Fibroblast of the conjunctiva (primary cell): Measurements from ENCODE around the gene CADM1.

Experiments used
- DNase-seq: peaks from one replicate; pipeline ENCODE4 v3.0.0-alpha.2; 2010; ENCODE audit warnings: low read depth

CADM1 gene

GRCh38 chr11:115202900-115203552, 301.2 kb downstream of the CADM1 start:
- no peak for DNase-seq

- no peak for DNase-seq
Observed at GRCh38 chr11:115202074-115202473, 302.1 kb downstream of the CADM1 start.

GRCh38 chr11:115201111-115201792, 303.0 kb downstream of the CADM1 start:
- DNase-seq = no peak

- DNase-seq = no peak
Observed at GRCh38 chr11:115199481-115200069, 304.6 kb downstream of the CADM1 start.

GRCh38 chr11:115198321-115198741, 305.9 kb downstream of the CADM1 start:
- no peak for DNase-seq

- no peak for DNase-seq
Observed at GRCh38 chr11:115197433-115197832, 306.8 kb downstream of the CADM1 start.

GRCh38 chr11:115197031-115197430, 307.2 kb downstream of the CADM1 start:
- no peak for DNase-seq

GRCh38 chr11:115194802-115195110, 309.5 kb downstream of the CADM1 start:
- DNase-seq = no peak

- DNase-seq = no peak
Observed at GRCh38 chr11:115193914-115194801, 310.1 kb downstream of the CADM1 start.

GRCh38 chr11:115191761-115192160, 312.5 kb downstream of the CADM1 start:
- no peak for DNase-seq

GRCh38 chr11:115190196-115190595, 314.0 kb downstream of the CADM1 start:
- DNase-seq = no peak

GRCh38 chr11:115188898-115189278, 315.3 kb downstream of the CADM1 start:
- no peak for DNase-seq

- DNase-seq = no peak
Observed at GRCh38 chr11:115188188-115188897, 315.9 kb downstream of the CADM1 start.

GRCh38 chr11:115185931-115186330, 318.3 kb downstream of the CADM1 start:
- no peak for DNase-seq

GRCh38 chr11:115185507-115185906, 318.7 kb downstream of the CADM1 start:
- DNase-seq = no peak

- no peak for DNase-seq
Observed at GRCh38 chr11:115184901-115185300, 319.3 kb downstream of the CADM1 start.

- no peak for DNase-seq
Observed at GRCh38 chr11:115183830-115184229, 320.4 kb downstream of the CADM1 start.

GRCh38 chr11:115183136-115183535, 321.1 kb downstream of the CADM1 start:
- DNase-seq = no peak

GRCh38 chr11:115182282-115182955, 321.8 kb downstream of the CADM1 start:
- DNase-seq = no peak

- no peak for DNase-seq
Observed at GRCh38 chr11:115181538-115181937, 322.7 kb downstream of the CADM1 start.

- no peak for DNase-seq
Observed at GRCh38 chr11:115180272-115180671, 323.9 kb downstream of the CADM1 start.
